ENCODE results near the gene AFF2. TPM values are rescaled to one million over a fixed set of nuclear protein-coding genes. Genes with fewer than 3 reads are reported as not detected.

Gene AFF2
- total and polyA plus RNA-seq, 2 donors (not counting 3 experiments of a cell fraction or from before 2014, with no cell fraction given) = 0.03 to 0.07 TPM

DNA sequence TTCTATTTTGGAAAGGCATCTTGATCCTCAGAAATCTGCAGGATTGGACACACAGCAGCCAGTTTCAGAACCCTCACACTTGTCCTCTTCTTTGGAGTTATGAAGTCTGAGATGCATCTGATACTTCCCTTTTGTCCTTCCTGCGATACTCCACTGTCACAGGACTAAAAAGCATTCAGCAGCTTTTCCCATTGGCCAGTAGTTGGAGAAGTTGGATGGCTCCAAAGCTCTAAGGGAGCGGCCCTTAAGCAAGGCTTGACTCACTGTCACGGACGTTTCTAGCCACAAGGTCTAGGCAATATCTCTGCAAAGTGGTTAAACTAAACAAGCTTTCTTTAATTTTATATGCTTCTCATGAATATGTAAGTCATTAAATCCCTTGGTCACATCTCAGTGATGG is 417.0 kb downstream of the AFF2 start:
- dilution Hi-C loops (cut with MboI; ENCODE audit: extremely low pct_ligation_motif_present, low sequenced_read_pairs) = no loop called here
- H4K20me1 ChIP-seq (replicated peaks; ENCODE audit: control insufficient read depth, extremely low read depth, insufficient read depth, low read length) = no peaks in the 10 kb centered on the region
- no peak overlapping the region for H3K4me2 ChIP-seq (ENCODE audit: insufficient read depth, low read length)
- DNase-seq (ENCODE audit: low read depth, low spot score) = no peak
- no peak for FAIRE-seq
- no peaks in the 10 kb centered on the region for H3K9me3 ChIP-seq (replicated peaks; ENCODE audit: control insufficient read depth, insufficient read depth, low read length)
- no peak overlapping the region for H2AFZ ChIP-seq (ENCODE audit: low read depth, low read length)
- no peaks in the 10 kb centered on the region for H3K36me3 ChIP-seq (ENCODE audit: control insufficient read depth in 2 of 2, extremely low read depth in 1 of 2, insufficient read depth in 2 of 2, low read length in 2 of 2)
- no peaks in the 10 kb centered on the region for H3K27me3 ChIP-seq (ENCODE audit: control insufficient read depth in 2 of 2, insufficient read depth in 2 of 2, low read length in 2 of 2)
- H3K27ac ChIP-seq (ENCODE audit: insufficient read depth, low read depth, low read length) = no peak overlapping the region
- no TSS peak for BruUV-seq (replicated peaks)
- H3K79me2 ChIP-seq (ENCODE audit: control insufficient read depth, insufficient read depth, low read length) = no peaks in the 10 kb centered on the region
- intact Hi-C loops (cut with micrococcal nuclease) = no loop called here
- ChIA-PET CTCF (no interaction called here), POLR2A (no interaction called here)
- TF ChIP-seq MAX (IDR thresholded peaks at IDR 0.05; ENCODE audit: insufficient read depth, insufficient read length) (no peak), GATA2 (IDR thresholded peaks at IDR 0.05; ENCODE audit: insufficient read depth, insufficient read length, low read depth, low read length) (no peak), EZH2 (IDR thresholded peaks at IDR 0.05; ENCODE audit: borderline replicate concordance, low read depth, low read length, severe bottlenecking) (no peak), FOS (IDR thresholded peaks at IDR 0.05; ENCODE audit: borderline replicate concordance, insufficient read depth, low read length) (no peak), JUN (IDR thresholded peaks at IDR 0.05; ENCODE audit: borderline replicate concordance, insufficient read depth, insufficient read length, low read depth) (no peak), POLR2AphosphoS5 (IDR thresholded peaks at IDR 0.05; ENCODE audit: insufficient read depth, low read depth, low read length) (no peak), MYC (IDR thresholded peaks at IDR 0.05; ENCODE audit: low read depth, low read length) (no peak), CTCF (IDR thresholded peaks at IDR 0.05; ENCODE audit: extremely low read depth in 1 of 2, insufficient read depth in 1 of 2, low read depth in 1 of 2, low read length in 2 of 2) (no peak), POLR2A (IDR thresholded peaks at IDR 0.05; ENCODE audit: low read depth, low read length) (no peak)
- no peaks in the 10 kb centered on the region for H3K4me1 ChIP-seq (ENCODE audit: control insufficient read depth, extremely low read depth, insufficient read depth, low read length)
- no peak overlapping the region for H3K9ac ChIP-seq (replicated peaks; ENCODE audit: extremely low read depth, insufficient read depth, low read length)
- no peak overlapping the region for H3K4me3 ChIP-seq (replicated peaks in 1 of 3; ENCODE audit: insufficient read depth in 1 of 3, low read depth in 1 of 3, low read length in 3 of 3)
- no peaks in the 10 kb centered on the region for H3K9me1 ChIP-seq (replicated peaks; ENCODE audit: control insufficient read depth, extremely low read depth, insufficient read depth, low read length)

Data from endothelial cell of umbilical vein (primary cell).